Mesodermal cell (in vitro differentiated cells): ENCODE data around the gene KRTAP5-10. TPM values are rescaled to one million over a fixed set of nuclear protein-coding genes. Genes with fewer than 3 reads are reported as not detected.
"Not testable (repeated sequence)": the region's sequence is repeated elsewhere in the genome, so short reads cannot be mapped to it uniquely, and the experiment has no call there.

Experiments used
- H3K27ac ChIP-seq: 2 replicates; pipeline ENCODE4 v1.7.0; 2013; ENCODE audit warnings: mild to moderate bottlenecking, low read depth, low read length, moderate library complexity; ENCODE audit not compliant: severe bottlenecking
- H3K36me3 ChIP-seq: 2 replicates; pipeline ENCODE4 v1.7.1; 2013; ENCODE audit warnings: mild to moderate bottlenecking, low read length, moderate library complexity; ENCODE audit not compliant: control insufficient read depth, insufficient read depth
- H3K4me1 ChIP-seq: one replicate; pipeline ENCODE4 v1.7.1; 2013; ENCODE audit warnings: mild to moderate bottlenecking, low read length; ENCODE audit not compliant: insufficient read depth, control insufficient read depth, poor library complexity, severe bottlenecking
- H3K4me3 ChIP-seq: 2 replicates; pipeline ENCODE4 v1.7.0; 2013; ENCODE audit warnings: low read length, control low read depth, mild to moderate bottlenecking; ENCODE audit not compliant: insufficient read depth, poor library complexity, severe bottlenecking; ENCODE audit errors: extremely low read depth
- H3K9me3 ChIP-seq: 2 replicates; pipeline ENCODE4 v1.7.1; 2013; ENCODE audit warnings: mild to moderate bottlenecking, low read length, moderate library complexity; ENCODE audit not compliant: control insufficient read depth
- WGBS, 2 experiments: methylation state at CpG; one replicate each; pipeline ENCODE4 v1.1.5; 2013; ENCODE audit warnings: missing lambda C conversion rate in 2 of 2; ENCODE audit not compliant: insufficient coverage in 2 of 2; 5-methylcytosine and 5-hydroxymethylcytosine counted together
- polyA plus RNA-seq, 2 experiments: library from polyadenylated mRNA; stranded (reverse); fragments of 50-300 nt; gene quantifications; one replicate each; pipeline ENCODE4 v1.2.3, GENCODE V29; 2013

Gene KRTAP5-10
- polyA plus RNA-seq (2013, experiment 1 of 2), result not detected
- polyA plus RNA-seq (2013, experiment 2 of 2), result not detected

GRCh38 chr11:71565263-71565662, at the start of gene KRTAP5-10:
TSS of gene KRTAP5-10 (plus strand) at chr11:71565563. CDS start at chr11:71565588, 25 bp downstream.
- WGBS, 2 experiments, result 77 to 90% methylated on average over 2 of the region's 5 CpGs
- Histone ChIP-seq H3K4me1 (no peaks in the 10 kb centered on the region), H3K4me3 (no peak within 1 kb of the TSS), H3K36me3 (no peaks in the 10 kb centered on the region), H3K27ac (no peak within 1 kb of the TSS), H3K9me3 (peaks cover 2% of the 10 kb centered on the region)

DNA sequence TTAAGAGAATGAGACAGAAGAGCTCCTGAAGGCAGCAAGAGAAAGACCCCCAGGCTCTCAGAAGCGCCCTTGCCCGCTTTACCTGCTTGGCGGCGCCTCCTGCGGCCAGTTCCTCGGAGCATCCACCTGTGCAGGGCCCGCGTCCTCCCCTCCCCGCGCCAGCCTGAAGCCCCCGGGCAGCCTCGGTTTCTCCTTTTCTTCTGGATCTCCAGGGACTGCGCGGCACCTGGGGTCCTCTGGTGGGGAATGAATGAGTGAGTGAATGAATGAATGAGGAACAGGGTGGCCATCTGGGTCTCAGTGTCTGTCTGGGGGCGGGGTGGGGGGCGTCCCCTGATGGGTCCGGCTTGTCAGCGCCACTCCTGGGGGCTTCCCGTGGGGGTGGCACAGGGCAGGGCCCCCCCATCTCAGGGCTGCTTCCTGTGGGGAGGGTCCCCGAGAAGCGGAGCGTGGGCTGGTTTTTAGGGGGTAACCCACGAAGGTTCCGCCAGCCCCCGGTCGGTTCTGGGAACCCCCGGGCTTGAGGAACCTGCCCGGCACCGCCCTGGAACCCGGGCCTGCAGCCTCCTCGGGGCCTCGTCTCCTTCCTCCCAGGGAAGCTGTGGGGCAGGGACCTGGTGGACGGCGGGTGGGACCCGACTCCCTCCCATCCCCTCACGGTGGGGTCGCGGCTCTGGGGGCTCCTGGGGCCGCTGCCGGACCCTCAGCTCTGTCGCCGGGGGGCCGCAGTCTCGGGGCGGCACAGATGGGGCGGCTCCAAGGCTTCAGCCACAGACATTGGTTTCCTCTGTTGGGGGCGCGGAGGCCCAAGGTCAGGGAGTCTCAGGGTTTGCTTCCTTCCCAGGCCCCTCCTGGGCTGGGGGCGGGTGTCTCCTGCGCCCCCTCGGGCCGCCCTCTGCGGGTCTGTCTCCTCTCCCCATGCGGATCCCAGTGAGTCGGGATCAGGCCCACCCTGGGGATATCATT, 46.6 kb upstream of the KRTAP5-10 start:
- no peaks in the 10 kb centered on the region for H3K36me3 ChIP-seq
- no peak overlapping the region for H3K27ac ChIP-seq
- H3K9me3 ChIP-seq, result no peaks in the 10 kb centered on the region
- H3K4me1 ChIP-seq, result no peaks in the 10 kb centered on the region
- WGBS, 2 experiments, result 95 to 98% methylated on average over 36 to 50 of the region's 55 CpGs
- no peak overlapping the region for H3K4me3 ChIP-seq

DNA sequence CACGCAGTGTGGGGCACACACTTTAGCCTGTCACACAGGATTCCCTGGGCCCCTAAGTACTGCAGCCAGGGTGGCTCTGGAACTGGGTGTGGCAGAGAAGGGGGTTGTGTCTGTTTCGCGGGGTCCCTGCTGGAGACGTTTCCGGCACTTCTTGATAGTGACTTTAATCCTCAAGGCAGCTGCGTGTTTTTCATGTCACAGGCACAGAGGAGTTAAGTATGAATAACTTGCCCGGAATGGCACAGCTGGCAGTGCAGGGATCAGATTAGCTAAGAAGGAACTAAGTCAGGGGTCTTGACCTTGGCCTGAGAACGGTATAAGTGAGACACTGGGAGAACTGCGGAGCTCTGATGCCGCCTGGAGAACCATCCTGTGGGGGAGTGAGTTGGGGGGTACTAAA, 45.8 kb upstream of the KRTAP5-10 start:
- H3K4me3 ChIP-seq, result no peak overlapping the region
- WGBS, 2 experiments, result 88 to 93% methylated on average over 9 to 10 of the region's 10 CpGs
- H3K27ac ChIP-seq, result no peak overlapping the region
- H3K9me3 ChIP-seq, result no peaks in the 10 kb centered on the region
- no peaks in the 10 kb centered on the region for H3K4me1 ChIP-seq
- no peaks in the 10 kb centered on the region for H3K36me3 ChIP-seq

DNA sequence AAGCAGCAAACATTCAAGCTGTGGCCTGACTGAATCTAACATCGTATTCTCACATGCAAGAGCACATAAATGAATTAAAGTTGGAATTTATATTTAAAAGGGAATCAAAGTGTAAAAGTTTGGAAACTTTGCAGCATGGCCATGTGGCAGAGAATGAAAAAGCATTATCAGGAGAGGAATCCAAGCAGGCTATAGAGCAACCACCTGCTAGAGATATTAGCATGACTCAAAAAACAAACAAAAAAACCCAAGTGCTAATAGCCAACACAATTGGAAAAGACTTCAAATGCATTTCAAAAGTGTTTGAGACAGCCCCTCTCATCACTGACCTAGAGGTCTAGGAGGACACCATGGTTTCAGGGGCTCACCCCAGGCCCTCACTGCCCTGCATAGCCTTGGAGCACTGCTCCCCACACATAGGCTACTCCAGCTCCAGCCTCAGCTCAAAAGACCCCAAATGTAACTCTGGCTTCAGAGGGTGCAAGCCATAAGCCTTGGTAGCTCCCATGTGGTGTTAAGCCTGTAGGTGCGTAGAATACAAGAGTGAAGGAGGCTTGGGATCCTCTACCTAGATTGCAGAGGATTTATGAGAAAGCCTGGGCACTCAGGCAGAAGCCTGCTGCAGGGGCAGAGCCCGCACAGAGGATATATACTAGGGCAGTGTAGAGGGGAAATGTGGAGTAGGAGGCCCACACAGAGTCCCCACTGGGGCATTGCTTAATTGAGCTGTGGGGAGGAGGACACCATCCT, 40.0 kb upstream of the KRTAP5-10 start:
- no peak overlapping the region for H3K27ac ChIP-seq
- H3K9me3 ChIP-seq, result no peaks in the 10 kb centered on the region
- no peaks in the 10 kb centered on the region for H3K36me3 ChIP-seq
- WGBS, 2 experiments, result 50 to 79% methylated on average over 2 of the region's 3 CpGs
- no peaks in the 10 kb centered on the region for H3K4me1 ChIP-seq
- no peak overlapping the region for H3K4me3 ChIP-seq

DNA sequence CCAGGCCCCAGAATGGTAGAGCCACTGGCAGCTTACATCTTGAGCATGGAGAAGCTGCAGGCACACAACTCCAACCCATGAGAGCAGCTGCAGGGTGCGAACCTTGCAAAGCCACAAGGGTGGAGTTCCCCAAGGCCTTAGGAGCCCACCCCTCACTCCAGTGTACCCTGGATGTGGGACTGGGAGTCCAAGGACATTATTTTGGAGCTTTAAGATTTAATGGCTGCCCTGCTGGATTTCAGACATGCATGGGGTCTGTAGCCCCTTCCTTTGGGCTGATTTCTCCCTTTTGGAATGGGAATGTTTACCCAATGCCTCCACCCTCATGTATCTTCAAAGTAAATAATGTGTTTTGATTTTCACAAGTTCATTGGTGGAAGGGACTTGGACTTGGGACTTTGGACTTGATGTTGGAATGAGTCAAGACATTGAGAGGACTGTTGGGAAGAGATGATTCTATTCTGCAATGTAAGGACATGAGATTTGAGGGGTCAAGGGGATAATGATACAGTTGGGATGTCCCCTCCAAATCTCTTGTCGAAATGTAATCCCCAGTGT, 39.3 kb upstream of the KRTAP5-10 start:
- no peaks in the 10 kb centered on the region for H3K9me3 ChIP-seq
- H3K4me3 ChIP-seq, result no peak overlapping the region
- no peaks in the 10 kb centered on the region for H3K4me1 ChIP-seq
- no peak overlapping the region for H3K27ac ChIP-seq
- H3K36me3 ChIP-seq, result no peaks in the 10 kb centered on the region
- 66 to 92% methylated on average over 1 to 2 of the region's 2 CpGs for WGBS, 2 experiments

- H3K9me3 ChIP-seq, H3K4me3 ChIP-seq, H3K36me3 ChIP-seq, H3K27ac ChIP-seq, H3K4me1 ChIP-seq: not testable (repeated sequence)
- 69 to 76% methylated on average over 4 to 5 of the region's 10 CpGs for WGBS, 2 experiments
Measured at GRCh38 chr11:71526796-71527575, 38.4 kb upstream of the KRTAP5-10 start, which contains the start of gene KRTAP5-7. TSS of gene KRTAP5-7 (plus strand) at chr11:71527267. CDS start at chr11:71527301, 34 bp downstream.

- H3K4me1 ChIP-seq, result no peaks in the 10 kb centered on the region
- H3K27ac ChIP-seq, result no peak overlapping the region
- H3K4me3 ChIP-seq, result no peak overlapping the region
- H3K9me3 ChIP-seq, result no peaks in the 10 kb centered on the region
- H3K36me3 ChIP-seq, result no peaks in the 10 kb centered on the region
- WGBS, 2 experiments, result 93 to 95% methylated on average over 6 of the region's 6 CpGs
Measured at GRCh38 chr11:71527576-71528210, 37.7 kb upstream of the KRTAP5-10 start.

DNA sequence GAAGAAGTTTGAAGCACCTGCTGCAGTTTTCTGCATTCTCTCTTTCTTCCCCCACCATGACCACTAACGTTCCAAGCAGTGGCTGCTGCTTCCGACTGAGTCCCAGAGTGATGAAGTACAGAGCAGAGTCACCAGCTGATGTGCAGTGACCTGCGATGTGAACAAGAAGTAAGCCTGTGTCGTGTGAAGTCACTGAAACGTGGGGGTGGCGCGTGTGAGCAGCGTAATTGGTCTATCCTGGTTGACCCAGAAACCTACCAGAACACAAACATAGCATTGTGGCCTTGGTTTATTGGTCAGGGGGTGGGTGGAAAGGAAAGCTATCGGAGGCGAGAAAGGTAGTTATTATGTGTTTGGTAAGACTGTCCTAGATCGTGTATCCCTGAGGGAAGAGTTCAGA, 34.8 kb upstream of the KRTAP5-10 start:
- H3K27ac ChIP-seq, result no peak overlapping the region
- H3K4me3 ChIP-seq, result no peak overlapping the region
- no peaks in the 10 kb centered on the region for H3K9me3 ChIP-seq
- no peaks in the 10 kb centered on the region for H3K4me1 ChIP-seq
- WGBS, 2 experiments, result 93 to 99% methylated on average over 6 to 7 of the region's 11 CpGs
- no peaks in the 10 kb centered on the region for H3K36me3 ChIP-seq

GRCh38 chr11:71532036-71532610, 33.2 kb upstream of the KRTAP5-10 start:
- WGBS, 2 experiments, result 83 to 86% methylated on average over 10 of the region's 10 CpGs
- H3K9me3 ChIP-seq, result no peaks in the 10 kb centered on the region

More at GRCh38 chr11:71532036-71532610, 33.2 kb upstream of the KRTAP5-10 start:
- H3K27ac ChIP-seq, result no peak overlapping the region
- H3K36me3 ChIP-seq, result no peaks in the 10 kb centered on the region
- H3K4me1 ChIP-seq, result no peaks in the 10 kb centered on the region
- no peak overlapping the region for H3K4me3 ChIP-seq
